GM12878 (cell line): ENCODE data around the gene ZBTB16. TPM values are rescaled to one million over a fixed set of nuclear protein-coding genes. Genes with fewer than 3 reads are reported as not detected.

Experiments
- CUX1 ChIP-seq: IDR thresholded peaks from 2 replicates; pipeline ENCODE4 v1.6.1; 2012; ENCODE audit warnings: improper control_type of control experiment, low read depth, low read length; ENCODE audit not compliant: insufficient replicate concordance
- JUNB ChIP-seq: IDR thresholded peaks from 2 replicates; pipeline ENCODE4 v1.6.1; 2016; ENCODE audit warnings: antibody characterized with exemption, mild to moderate bottlenecking
- MAX ChIP-seq: IDR thresholded peaks from 2 replicates; pipeline ENCODE4 v1.6.1; 2012; ENCODE audit warnings: low read depth, low read length, improper control_type of control experiment
- PAX5 ChIP-seq: IDR thresholded peaks from 2 replicates; pipeline ENCODE4 v1.6.1; 2011; ENCODE audit warnings: low read depth, low read length, borderline replicate concordance
- PRDM15 ChIP-seq: fragments of 450-650 bp; formaldehyde crosslinking; IDR thresholded peaks from 2 replicates; pipeline ENCODE4 v1.4.0; 2020; ENCODE audit warnings: mild to moderate bottlenecking, moderate library complexity
- SIN3A ChIP-seq: IDR thresholded peaks from 2 replicates; pipeline ENCODE4 v1.6.1; 2012; ENCODE audit warnings: low read depth, low read length, improper control_type of control experiment
- SREBF2 ChIP-seq: IDR thresholded peaks from 2 replicates; pipeline ENCODE4 v1.6.1; 2012; ENCODE audit warnings: mild to moderate bottlenecking, low read length
- STAT1 ChIP-seq: fragments of 450-650 bp; conservative IDR thresholded peaks from 2 replicates; pipeline ENCODE4 v1.6.1; 2014; ENCODE audit warnings: antibody characterized with exemption, mild to moderate bottlenecking
- ZBTB40 ChIP-seq: fragments of 450-650 bp; IDR thresholded peaks from 2 replicates; pipeline ENCODE4 v1.6.1; 2016; ENCODE audit warnings: mild to moderate bottlenecking, moderate library complexity, borderline replicate concordance
- ZNF207 ChIP-seq: fragments of 450-650 bp; IDR thresholded peaks from 2 replicates; pipeline ENCODE4 v1.6.1; 2014; ENCODE audit warnings: antibody characterized with exemption, mild to moderate bottlenecking, borderline replicate concordance
- ZNF384 ChIP-seq: IDR thresholded peaks from 2 replicates; pipeline ENCODE4 v1.6.1; 2012; ENCODE audit warnings: low read depth, mild to moderate bottlenecking, low read length, improper control_type of control experiment, borderline replicate concordance
- ZZZ3 ChIP-seq: IDR thresholded peaks from 2 replicates; pipeline ENCODE4 v1.6.1; 2011; ENCODE audit warnings: low read depth; ENCODE audit not compliant: control insufficient read depth, insufficient read length
- polyA plus RNA-seq, 11 experiments: library from polyadenylated mRNA; depleted of rRNA in 4 of 11; unstranded in 6 of 11; stranded (reverse) in 5 of 11; fragments of >200 nt; fragmentation: Nextera tagmentation in 4 of 11; fragmentation: Illumina TruSeq in 1 of 11; extraction: Ambion mirVana in 4 of 11; extraction: Trizol in 1 of 11; gene quantifications; 1 replicate in 1 of 11; 2 replicates in 10 of 11; pipeline versions ENCODE4 v1.2.1 to v1.2.3, GENCODE V29; 2011 to 2016; ENCODE audit warnings: inconsistent platforms in 2 of 11, missing spikeins in 2 of 11, low read depth in 1 of 11
- total RNA-seq, 4 experiments: library from RNA; depleted of rRNA in 3 of 4; stranded (reverse); fragments of >200 nt in 3 of 4; fragmentation: Illumina TruSeq in 1 of 4; extraction: Trizol in 1 of 4; gene quantifications; 2 replicates each; pipeline versions ENCODE4 v1.2.1 to v1.2.3, GENCODE V29; 2013 to 2021

Gene ZBTB16
- total and polyA plus RNA-seq, 10 of the 15 experiments (the other 5 are each of a cell fraction or from before 2014, with no cell fraction given), result 0.38 TPM; not detected in 9

- TF ChIP-seq CUX1 (no peak), PRDM15 (CRISPR knock-in tag) (no peak), MAX (no peak), ZNF384 (no peak), ZBTB40 (no peak), ZZZ3 (no peak), ZNF207 (no peak), JUNB (no peak), SREBF2 (no peak), STAT1 (no peak), SIN3A (no peak), PAX5 (no peak)
Measured at GRCh38 chr11:114145166-114145775, 85.8 kb downstream of the ZBTB16 start (continued).
